Gastroesophageal sphincter (tissue), 4 donors: Measurements from ENCODE around the gene CRIP2. TPM values are rescaled to one million over a fixed set of nuclear protein-coding genes. Genes with fewer than 3 reads are reported as not detected.

Experiments used
- ATAC-seq: fragments of 150-250 bp; one replicate; pipeline ENCODE4 v1.9.1; 2016; ENCODE audit warnings: mild to moderate bottlenecking, moderate library complexity
- H3K27ac ChIP-seq, 4 donors: fragments of 200-600 bp; sonication (generic) in 3 of 4; 1 replicate in 3 of 4; 2 replicates in 1 of 4; pipeline ENCODE4 v1.5.1; 2016 to 2019
- H3K27me3 ChIP-seq: fragments of 200-600 bp; sonication (generic); one replicate; pipeline ENCODE4 v1.5.1; 2019
- H3K36me3 ChIP-seq, 2 donors: fragments of 200-600 bp; sonication (generic); one replicate each; pipeline ENCODE4 v1.5.1; 2019; ENCODE audit warnings: control low read depth in 1 of 2
- H3K4me1 ChIP-seq, 3 donors: fragments of 200-600 bp; sonication (generic); 1 replicate in 2 of 3; 2 replicates in 1 of 3; pipeline ENCODE4 v1.5.1; 2016 to 2019; ENCODE audit warnings: control low read depth in 2 of 3
- H3K4me3 ChIP-seq, 2 donors: fragments of 200-600 bp; sonication (generic); one replicate each; pipeline ENCODE4 v1.5.1; 2019; ENCODE audit warnings: mild to moderate bottlenecking in 1 of 2, moderate library complexity in 1 of 2
- H3K9me3 ChIP-seq, 3 donors: fragments of 200-600 bp; sonication (generic); one replicate each; pipeline ENCODE4 v1.5.1; 2017 to 2019; ENCODE audit warnings: control low read depth in 2 of 3
- CTCF ChIP-seq, 4 experiments: fragments of 200-600 bp in 2 of 4; fragments of 450-650 bp in 2 of 4; sonication (generic) in 1 of 4; IDR thresholded peaks; one replicate each; pipeline ENCODE4 v1.5.1; 2017 to 2019; ENCODE audit warnings: antibody characterized with exemption in 4 of 4, mild to moderate bottlenecking in 2 of 4, moderate library complexity in 2 of 4
- EP300 ChIP-seq: sonication (generic); formaldehyde crosslinking; IDR thresholded peaks from one replicate; pipeline ENCODE4 v1.6.1; 2017; ENCODE audit warnings: antibody characterized with exemption, mild to moderate bottlenecking
- POLR2A ChIP-seq, 2 donors: fragments of 450-650 bp; IDR thresholded peaks; one replicate each; pipeline ENCODE4 v1.6.1; 2017; ENCODE audit warnings: antibody characterized with exemption in 2 of 2, mild to moderate bottlenecking in 2 of 2, moderate library complexity in 1 of 2
- POLR2AphosphoS5 ChIP-seq: sonication (generic); formaldehyde crosslinking; IDR thresholded peaks from one replicate; pipeline ENCODE4 v1.6.1; 2017; ENCODE audit warnings: antibody characterized with exemption
- WGBS, 2 donors: methylation state at CpG; one replicate each; pipeline ENCODE4 v1.1.5; 2018; ENCODE audit warnings: low coverage in 1 of 2; 5-methylcytosine and 5-hydroxymethylcytosine counted together
- total RNA-seq, 4 donors: library from RNA; depleted of rRNA; stranded (reverse); fragments of >200 nt; gene quantifications; one replicate each; pipeline ENCODE4 v1.1.0, GENCODE V29; 2016

CRIP2 gene
- total RNA-seq, 4 donors from 2014 or later, result 165 to 518 (median 343) TPM

DNA sequence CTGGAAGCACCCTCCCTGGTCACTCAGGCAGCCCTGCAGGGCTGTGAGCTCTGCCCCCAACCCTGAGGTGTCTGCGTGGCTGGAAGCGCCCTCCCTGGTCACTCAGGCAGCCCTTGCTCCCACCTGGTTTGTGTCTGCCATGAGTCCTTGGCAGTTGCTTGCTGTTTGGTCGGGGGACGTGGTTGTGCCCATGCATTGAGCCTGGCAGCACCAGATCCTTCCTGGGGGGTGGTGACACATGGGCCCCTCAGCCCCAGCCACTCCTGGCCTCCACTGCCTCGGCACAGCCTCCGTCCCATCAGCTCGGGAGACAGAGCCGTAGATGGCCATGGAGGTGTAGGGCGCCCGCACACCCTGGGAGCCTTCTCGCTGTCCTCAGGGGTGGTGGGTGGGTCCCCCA, 35.4 kb upstream of the CRIP2 start:
- no peak for ATAC-seq
- no peaks in the 10 kb centered on the region for H3K27me3 ChIP-seq
- no CpG with 5 or more reads among the region's 11 CpGs for WGBS, 2 donors
- H3K4me3 ChIP-seq, result no peak overlapping the region
- H3K4me1 ChIP-seq, result peaks cover 0 to 42% (median 0%) of the 10 kb centered on the region in 3 donors
- no peak for TF ChIP-seq POLR2AphosphoS5
- TF ChIP-seq CTCF (IDR thresholded peaks at IDR 0.05), result no peak
- TF ChIP-seq EP300, result no peak
- TF ChIP-seq POLR2A (IDR thresholded peaks at IDR 0.05), result no peak
- no peaks in the 10 kb centered on the region for H3K9me3 ChIP-seq
- no peak overlapping the region for H3K27ac ChIP-seq
- peaks cover 0 to 49% of the 10 kb centered on the region in 2 donors for H3K36me3 ChIP-seq

DNA sequence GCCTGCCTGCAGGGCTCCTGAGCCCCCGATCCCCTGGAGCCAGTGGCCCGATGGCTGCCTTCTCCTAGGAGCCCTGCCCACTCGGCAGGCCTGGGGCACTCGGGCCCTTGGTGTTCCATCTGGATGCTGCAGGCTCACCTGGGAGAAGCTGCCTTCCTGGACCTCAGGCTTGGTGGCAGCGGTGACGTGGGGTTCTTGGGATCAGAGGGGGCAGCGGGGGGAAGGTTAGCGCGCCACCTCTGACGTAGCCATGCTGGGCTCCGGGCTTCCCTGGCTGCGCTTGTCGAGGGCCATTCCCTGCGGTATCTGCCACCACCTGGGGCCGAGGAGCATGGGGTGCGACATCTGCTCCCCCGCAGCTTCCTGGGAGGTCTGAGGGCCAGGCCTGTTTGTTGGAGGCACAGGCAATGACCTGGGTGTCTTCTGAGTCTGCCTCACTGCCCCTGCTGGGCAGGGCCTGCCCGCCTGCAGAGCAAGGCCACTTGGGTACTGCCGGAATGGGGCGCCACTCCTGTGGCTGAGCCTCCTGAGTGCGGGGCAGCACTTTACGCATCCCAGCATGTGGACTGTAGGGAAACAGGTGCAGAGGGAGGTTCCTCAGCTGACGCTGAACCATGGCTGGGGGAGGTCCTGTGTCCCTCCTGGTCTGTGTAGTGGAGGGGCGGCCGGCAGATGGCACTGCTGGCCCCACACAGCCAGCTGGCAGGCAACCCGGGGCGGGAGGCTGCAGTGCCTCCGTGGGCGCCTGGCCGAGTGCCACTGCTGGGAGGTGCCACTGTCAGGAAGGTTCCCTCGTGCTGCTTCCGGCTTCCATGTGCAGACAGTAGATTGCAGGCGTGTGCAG, 34.7 kb upstream of the CRIP2 start:
- no peak for TF ChIP-seq CTCF (IDR thresholded peaks at IDR 0.05)
- TF ChIP-seq EP300, result no peak
- no peak for TF ChIP-seq POLR2A (IDR thresholded peaks at IDR 0.05)
- Histone ChIP-seq H3K27me3 (no peaks in the 10 kb centered on the region), H3K36me3 (peaks cover 0 to 49% of the 10 kb centered on the region in 2 donors), H3K9me3 (no peaks in the 10 kb centered on the region), H3K4me1 (peaks cover 0 to 42% (median 0%) of the 10 kb centered on the region in 3 donors), H3K27ac (no peak overlapping the region), H3K4me3 (no peak overlapping the region)
- WGBS, 2 donors, result no CpG with 5 or more reads among the region's 33 CpGs
- no peak for ATAC-seq

DNA sequence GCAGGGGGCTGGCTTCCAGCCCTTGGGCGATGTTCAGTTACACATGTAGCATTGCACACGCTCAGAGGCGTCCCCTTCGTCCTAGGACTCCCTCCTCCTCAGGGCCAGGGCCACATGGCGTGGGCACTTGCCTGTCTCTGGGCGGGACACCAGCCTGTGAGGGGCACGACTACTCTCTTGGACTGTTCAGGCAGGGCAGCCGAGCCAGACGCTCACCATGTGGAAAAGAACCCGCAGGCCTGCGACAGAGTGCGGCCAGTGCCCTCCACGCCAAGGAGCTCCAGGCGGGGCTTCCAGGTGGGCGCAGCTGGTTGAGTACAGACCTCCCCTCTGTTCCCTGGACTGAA, 34.1 kb upstream of the CRIP2 start:
- H3K27ac ChIP-seq, result no peak overlapping the region
- H3K27me3 ChIP-seq, result no peaks in the 10 kb centered on the region
- no peak overlapping the region for H3K4me3 ChIP-seq
- ATAC-seq, result no peak
- no peak for TF ChIP-seq POLR2A (IDR thresholded peaks at IDR 0.05)
- TF ChIP-seq EP300, result no peak
- TF ChIP-seq CTCF (IDR thresholded peaks at IDR 0.05), result no peak
- TF ChIP-seq POLR2AphosphoS5, result no peak
- H3K9me3 ChIP-seq, result no peaks in the 10 kb centered on the region
- 20% methylated on average over 1 of the region's 15 CpGs; no CpG with 5 or more reads in 1 of the 2 donors for WGBS, 2 donors
- peaks cover 0 to 42% (median 0%) of the 10 kb centered on the region in 3 donors for H3K4me1 ChIP-seq
- peaks cover 0 to 55% of the 10 kb centered on the region in 2 donors for H3K36me3 ChIP-seq

GRCh38 chr14:105440992-105441391, 33.6 kb upstream of the CRIP2 start:
- no peaks in the 10 kb centered on the region for H3K9me3 ChIP-seq
- peaks cover 0 to 42% (median 0%) of the 10 kb centered on the region in 3 donors for H3K4me1 ChIP-seq
- H3K27ac ChIP-seq, result no peak overlapping the region
- no CpG with 5 or more reads among the region's 9 CpGs for WGBS, 2 donors
- peaks cover 0 to 60% of the 10 kb centered on the region in 2 donors for H3K36me3 ChIP-seq
- TF ChIP-seq POLR2AphosphoS5 (no peak), POLR2A (IDR thresholded peaks at IDR 0.05) (no peak), EP300 (no peak), CTCF (IDR thresholded peaks at IDR 0.05) (no peak)
- H3K4me3 ChIP-seq, result no peak overlapping the region
- ATAC-seq, result no peak
- H3K27me3 ChIP-seq, result no peaks in the 10 kb centered on the region

GRCh38 chr14:105442125-105442524, 32.5 kb upstream of the CRIP2 start:
- peaks cover 0 to 34% (median 0%) of the 10 kb centered on the region in 3 donors for H3K4me1 ChIP-seq
- no peak overlapping the region for H3K27ac ChIP-seq
- H3K36me3 ChIP-seq, result peaks cover 0 to 71% of the 10 kb centered on the region in 2 donors
- ATAC-seq, result no peak
- 65 to 93% methylated on average over 6 to 11 of the region's 17 CpGs for WGBS, 2 donors
- no peaks in the 10 kb centered on the region for H3K27me3 ChIP-seq
- TF ChIP-seq CTCF (IDR thresholded peaks at IDR 0.05) (no peak), EP300 (no peak), POLR2AphosphoS5 (no peak), POLR2A (IDR thresholded peaks at IDR 0.05) (no peak)
- H3K9me3 ChIP-seq, result no peaks in the 10 kb centered on the region
- no peak overlapping the region for H3K4me3 ChIP-seq
